Left ventricle myocardium inferior (tissue), 1 donor: ENCODE results near the gene CGREF1. TPM values are rescaled to one million over a fixed set of nuclear protein-coding genes. Genes with fewer than 3 reads are reported as not detected.

Source experiments
- DNase-seq: peaks from one replicate; pipeline ENCODE4 v3.0.0-alpha.2; 2020
- H3K27ac ChIP-seq: fragments of 200-600 bp; replicated peaks from 2 replicates; pipeline ENCODE4 v1.8.0; 2021
- H3K27me3 ChIP-seq: fragments of 200-600 bp; 2 replicates; pipeline ENCODE4 v1.8.0; 2021; ENCODE audit warnings: low read depth
- H3K36me3 ChIP-seq: fragments of 200-600 bp; 2 replicates; pipeline ENCODE4 v1.8.0; 2021
- H3K4me1 ChIP-seq: fragments of 200-600 bp; 2 replicates; pipeline ENCODE4 v1.8.0; 2021
- H3K4me3 ChIP-seq: fragments of 200-600 bp; 2 replicates; pipeline ENCODE4 v1.8.0; 2021; ENCODE audit warnings: mild to moderate bottlenecking, moderate library complexity
- H3K9me3 ChIP-seq: fragments of 200-600 bp; replicated peaks from 2 replicates; pipeline ENCODE4 v1.8.0; 2021
- CTCF ChIP-seq: fragments of 200-600 bp; IDR thresholded peaks from 2 replicates; pipeline ENCODE4 v1.8.0; 2021; ENCODE audit warnings: antibody characterized with exemption, mild to moderate bottlenecking, borderline replicate concordance
- intact Hi-C: fragments of 100-400 bp; cut with micrococcal nuclease; formaldehyde crosslinking; loops from one replicate; pipeline ENCODE4 v1.11.0; 2022
- total RNA-seq: library from RNA; stranded (reverse); fragmentation: NEBNext Ultra II Directional; extraction: Animal tissue kit (Norgen Biotek cat#: 25700); gene quantifications from one replicate; pipeline ENCODE4 v1.2.1, GENCODE V29; 2021
- donor health status: DM: no; HTN: yes; CAD: no; lungs with severe emphysema.

The CGREF1 gene
- total RNA-seq, 1 donor from 2014 or later: 0.80 TPM

GRCh38 chr2:27158468-27158867 lies 39.5 kb upstream of the CGREF1 start:
- no peak for TF ChIP-seq CTCF
- DNase-seq: no peak
- Histone ChIP-seq H3K27me3 (no peaks in the 10 kb centered on the region), H3K9me3 (no peaks in the 10 kb centered on the region), H3K4me1 (no peaks in the 10 kb centered on the region), H3K27ac (no peak overlapping the region), H3K36me3 (no peaks in the 10 kb centered on the region), H3K4me3 (no peak overlapping the region)
- intact Hi-C loops: no loop called here

GRCh38 chr2:27155069-27155520 lies 36.2 kb upstream of the CGREF1 start:
- DNase-seq: no peak
- Histone ChIP-seq H3K4me3 (no peak overlapping the region), H3K36me3 (no peaks in the 10 kb centered on the region), H3K27ac (no peak overlapping the region), H3K4me1 (no peaks in the 10 kb centered on the region), H3K27me3 (peaks cover 7% of the 10 kb centered on the region), H3K9me3 (no peaks in the 10 kb centered on the region)
- no peak for TF ChIP-seq CTCF
- intact Hi-C loops: no loop called here

- peaks cover 14% of the 10 kb centered on the region for H3K27me3 ChIP-seq
- no peaks in the 10 kb centered on the region for H3K36me3 ChIP-seq
- DNase-seq: no peak
- no peaks in the 10 kb centered on the region for H3K4me1 ChIP-seq
- intact Hi-C loops: no loop called here
- no peak overlapping the region for H3K27ac ChIP-seq
- no peaks in the 10 kb centered on the region for H3K9me3 ChIP-seq
- no peak overlapping the region for H3K4me3 ChIP-seq
- TF ChIP-seq CTCF: no peak
These were observed 35.6 kb upstream of the CGREF1 start for GRCh38 chr2:27154488-27154887.

- H3K4me1 ChIP-seq: no peaks in the 10 kb centered on the region
- TF ChIP-seq CTCF: no peak
- no peak for DNase-seq
- no peaks in the 10 kb centered on the region for H3K9me3 ChIP-seq
- intact Hi-C loops: no loop called here
- no peak overlapping the region for H3K27ac ChIP-seq
- H3K4me3 ChIP-seq: no peak overlapping the region
- H3K27me3 ChIP-seq: peaks cover 26% of the 10 kb centered on the region
- no peaks in the 10 kb centered on the region for H3K36me3 ChIP-seq
These were observed 34.0 kb upstream of the CGREF1 start for GRCh38 chr2:27152796-27153464.

- no peaks in the 10 kb centered on the region for H3K4me1 ChIP-seq
- no peaks in the 10 kb centered on the region for H3K9me3 ChIP-seq
- no peak overlapping the region for H3K27ac ChIP-seq
- H3K4me3 ChIP-seq: no peak overlapping the region
- TF ChIP-seq CTCF: no peak
- H3K27me3 ChIP-seq: peaks cover 26% of the 10 kb centered on the region
- intact Hi-C loops: no loop called here
- no peaks in the 10 kb centered on the region for H3K36me3 ChIP-seq
- no peak for DNase-seq
These were observed 33.3 kb upstream of the CGREF1 start for GRCh38 chr2:27152102-27152795.
